Sigmoid colon (tissue), 7 donors: Measurements from ENCODE around the gene STK32A. TPM values are rescaled to one million over a fixed set of nuclear protein-coding genes. Genes with fewer than 3 reads are reported as not detected.

Source experiments
- DNase-seq: peaks from one replicate; pipeline ENCODE4 v3.0.0-alpha.2; 2019
- H3K27ac ChIP-seq, 4 donors: fragments of 200-600 bp; sonication (generic); one replicate each; pipeline ENCODE4 v1.5.1; 2016 to 2019; ENCODE audit warnings: mild to moderate bottlenecking in 1 of 4
- H3K27me3 ChIP-seq, 3 donors: fragments of 200-600 bp; sonication (generic); one replicate each; pipeline ENCODE4 v1.5.1; 2019; ENCODE audit warnings: mild to moderate bottlenecking in 1 of 3
- H3K36me3 ChIP-seq, 4 donors: fragments of 200-600 bp; sonication (generic); one replicate each; pipeline ENCODE4 v1.5.1; 2016 to 2019
- H3K4me1 ChIP-seq, 4 donors: fragments of 200-600 bp; sonication (generic); one replicate each; pipeline ENCODE4 v1.5.1; 2017 to 2019
- H3K4me3 ChIP-seq, 4 donors: fragments of 200-600 bp; sonication (generic); one replicate each; pipeline ENCODE4 v1.5.1; 2017 to 2019; ENCODE audit warnings: mild to moderate bottlenecking in 2 of 4, moderate library complexity in 1 of 4
- H3K9me3 ChIP-seq, 4 donors: fragments of 200-600 bp in 3 of 4; sonication (generic) in 3 of 4; one replicate each; pipeline versions ENCODE4 v1.5.1 to v1.6.1; 2013 to 2019
- EP300 ChIP-seq, 4 donors: sonication (generic); formaldehyde crosslinking; IDR thresholded peaks; one replicate each; pipeline ENCODE4 v1.6.1; 2017; ENCODE audit warnings: antibody characterized with exemption in 4 of 4
- POLR2A ChIP-seq, 2 donors: fragments of 450-650 bp; IDR thresholded peaks; one replicate each; pipeline ENCODE4 v1.6.1; 2016; ENCODE audit warnings: antibody characterized with exemption in 2 of 2, mild to moderate bottlenecking in 2 of 2, moderate library complexity in 2 of 2
- POLR2AphosphoS5 ChIP-seq, 4 donors: sonication (generic); formaldehyde crosslinking; IDR thresholded peaks; one replicate each; pipeline ENCODE4 v1.6.1; 2017; ENCODE audit warnings: antibody characterized with exemption in 4 of 4
- WGBS, 2 donors: extraction: QIAGEN DNeasy Blood & Tissue Kit; methylation state at CpG; one replicate each; pipeline ENCODE4 v1.1.7; 2013; 5-methylcytosine and 5-hydroxymethylcytosine counted together
- intact Hi-C: fragments of 100-400 bp; cut with DNase I; formaldehyde crosslinking; loops from one replicate; pipeline ENCODE4 v1.15.1; 2023
- polyA plus RNA-seq, 3 donors: library from polyadenylated mRNA; stranded (reverse); fragments of 200-250 nt; gene quantifications; one replicate each; pipeline ENCODE4 v1.2.3, GENCODE V29; 2013
- total RNA-seq, 4 donors: library from RNA; depleted of rRNA; stranded (reverse); fragments of >200 nt; gene quantifications; one replicate each; pipeline ENCODE4 v1.1.0, GENCODE V29; 2016
- TF ChIP-seq, protein P1 (sequence below), 4 experiments: fragments of 450-650 bp in 3 of 4; fragments of 200-600 bp in 1 of 4; IDR thresholded peaks; one replicate each; pipeline ENCODE4 v1.5.1; 2016 to 2019; ENCODE audit warnings: antibody characterized with exemption in 4 of 4, mild to moderate bottlenecking in 3 of 4, moderate library complexity in 2 of 4
- donor health status: healthy with polysubstance abuse.
- donor health status: Bipolar disorder and iron deficiency.
- donor health status: healthy.

STK32A gene
- total and polyA plus RNA-seq, 7 donors = under 0.01 to 9.1 (median 4.5) TPM; not detected in 1

DNA sequence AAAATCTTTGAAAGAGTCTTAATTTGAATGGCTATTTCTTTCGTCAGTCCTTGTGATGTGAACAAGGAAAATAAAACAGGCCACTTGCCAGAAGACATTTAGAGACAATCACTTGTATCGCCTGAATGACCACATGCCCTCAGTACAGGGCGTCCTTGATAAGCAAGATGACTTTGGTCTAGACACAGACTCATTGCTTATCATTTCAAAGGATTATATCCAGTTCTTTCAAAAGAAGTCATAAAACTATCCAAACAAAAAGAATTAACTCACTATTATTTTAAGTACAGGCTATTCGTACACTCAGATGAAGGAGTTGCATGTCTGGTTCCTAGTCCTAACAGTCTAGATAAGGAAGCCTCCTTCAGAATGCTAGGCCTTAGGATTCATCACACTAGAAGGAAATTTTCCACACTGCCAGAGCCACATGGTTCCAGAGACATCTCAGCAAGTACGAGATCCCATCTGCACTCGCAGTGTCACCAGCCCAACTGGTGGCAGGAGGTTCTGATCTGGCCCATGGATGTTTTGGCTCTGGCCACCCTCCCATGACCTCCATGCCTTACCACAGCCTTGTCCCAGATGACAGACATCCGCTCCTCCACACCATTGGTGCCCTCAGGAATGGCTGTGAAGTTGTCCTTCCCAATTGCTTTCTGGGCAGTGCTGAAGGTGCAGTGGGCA is 165.4 kb downstream of the STK32A start:
- peak overlapping the region in 3 of 4 donors; percentile 9 to 44 (median 36) for H3K27ac ChIP-seq

DNA sequence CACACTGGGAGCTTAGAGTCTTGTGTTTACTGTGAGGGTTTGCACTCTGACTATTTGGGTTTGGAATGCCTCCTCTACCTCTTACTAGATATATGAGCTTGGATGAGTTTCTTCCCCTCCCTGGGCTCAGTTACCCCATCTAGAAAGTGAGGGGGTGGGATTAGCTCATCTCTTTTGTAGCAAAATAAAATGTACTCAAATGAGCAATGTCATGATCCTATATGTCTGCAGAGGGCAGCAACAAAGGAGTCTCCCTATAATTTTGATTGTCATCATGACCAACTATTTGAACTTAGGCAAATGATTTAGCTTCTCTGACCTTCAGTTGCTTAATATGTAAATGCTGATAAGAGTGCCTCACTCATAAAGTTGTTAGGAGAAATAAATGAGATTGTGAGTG is 166.1 kb downstream of the STK32A start:
- Histone ChIP-seq H3K36me3 (peaks cover 15 to 77% (median 47%) of the 10 kb centered on the region in 4 donors), H3K27ac (peak overlapping the region in 3 of 4 donors; percentile 9 to 44 (median 36)), H3K4me3 (no peak overlapping the region), H3K27me3 (no peaks in the 10 kb centered on the region), H3K9me3 (no peaks in the 10 kb centered on the region), H3K4me1 (peaks cover 2 to 46% (median 31%) of the 10 kb centered on the region in 4 donors)
- DNase-seq = no peak
- intact Hi-C loops = loop anchor here (5.0 kb wide), 1 partner anchor 156 kb away; no protein-coding TSS in a partner anchor
- TF ChIP-seq, protein P1, sequence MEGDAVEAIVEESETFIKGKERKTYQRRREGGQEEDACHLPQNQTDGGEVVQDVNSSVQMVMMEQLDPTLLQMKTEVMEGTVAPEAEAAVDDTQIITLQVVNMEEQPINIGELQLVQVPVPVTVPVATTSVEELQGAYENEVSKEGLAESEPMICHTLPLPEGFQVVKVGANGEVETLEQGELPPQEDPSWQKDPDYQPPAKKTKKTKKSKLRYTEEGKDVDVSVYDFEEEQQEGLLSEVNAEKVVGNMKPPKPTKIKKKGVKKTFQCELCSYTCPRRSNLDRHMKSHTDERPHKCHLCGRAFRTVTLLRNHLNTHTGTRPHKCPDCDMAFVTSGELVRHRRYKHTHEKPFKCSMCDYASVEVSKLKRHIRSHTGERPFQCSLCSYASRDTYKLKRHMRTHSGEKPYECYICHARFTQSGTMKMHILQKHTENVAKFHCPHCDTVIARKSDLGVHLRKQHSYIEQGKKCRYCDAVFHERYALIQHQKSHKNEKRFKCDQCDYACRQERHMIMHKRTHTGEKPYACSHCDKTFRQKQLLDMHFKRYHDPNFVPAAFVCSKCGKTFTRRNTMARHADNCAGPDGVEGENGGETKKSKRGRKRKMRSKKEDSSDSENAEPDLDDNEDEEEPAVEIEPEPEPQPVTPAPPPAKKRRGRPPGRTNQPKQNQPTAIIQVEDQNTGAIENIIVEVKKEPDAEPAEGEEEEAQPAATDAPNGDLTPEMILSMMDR (IDR thresholded peaks at IDR 0.05) = no peak
- no peak for TF ChIP-seq POLR2A (IDR thresholded peaks at IDR 0.05)
- no peak for TF ChIP-seq POLR2AphosphoS5 (IDR thresholded peaks at IDR 0.05)
- TF ChIP-seq EP300 (IDR thresholded peaks at IDR 0.05) = no peak

More for the DNA sequence above, 165.4 kb downstream of the STK32A start:
- Histone ChIP-seq H3K36me3 (peaks cover 15 to 77% (median 52%) of the 10 kb centered on the region in 4 donors), H3K27me3 (no peaks in the 10 kb centered on the region), H3K4me3 (no peak overlapping the region), H3K9me3 (no peaks in the 10 kb centered on the region), H3K4me1 (peaks cover 2 to 41% (median 26%) of the 10 kb centered on the region in 4 donors)
- 60 to 81% methylated on average over 7 of the region's 7 CpGs for WGBS, 2 donors
- intact Hi-C loops = loop anchor here (5.0 kb wide), 1 partner anchor 157 kb away; no protein-coding TSS in a partner anchor
- no peak for DNase-seq
- TF ChIP-seq, protein P1 (IDR thresholded peaks at IDR 0.05) = no peak
- no peak for TF ChIP-seq POLR2AphosphoS5 (IDR thresholded peaks at IDR 0.05)
- no peak for TF ChIP-seq EP300 (IDR thresholded peaks at IDR 0.05)
- TF ChIP-seq POLR2A (IDR thresholded peaks at IDR 0.05) = no peak

DNA sequence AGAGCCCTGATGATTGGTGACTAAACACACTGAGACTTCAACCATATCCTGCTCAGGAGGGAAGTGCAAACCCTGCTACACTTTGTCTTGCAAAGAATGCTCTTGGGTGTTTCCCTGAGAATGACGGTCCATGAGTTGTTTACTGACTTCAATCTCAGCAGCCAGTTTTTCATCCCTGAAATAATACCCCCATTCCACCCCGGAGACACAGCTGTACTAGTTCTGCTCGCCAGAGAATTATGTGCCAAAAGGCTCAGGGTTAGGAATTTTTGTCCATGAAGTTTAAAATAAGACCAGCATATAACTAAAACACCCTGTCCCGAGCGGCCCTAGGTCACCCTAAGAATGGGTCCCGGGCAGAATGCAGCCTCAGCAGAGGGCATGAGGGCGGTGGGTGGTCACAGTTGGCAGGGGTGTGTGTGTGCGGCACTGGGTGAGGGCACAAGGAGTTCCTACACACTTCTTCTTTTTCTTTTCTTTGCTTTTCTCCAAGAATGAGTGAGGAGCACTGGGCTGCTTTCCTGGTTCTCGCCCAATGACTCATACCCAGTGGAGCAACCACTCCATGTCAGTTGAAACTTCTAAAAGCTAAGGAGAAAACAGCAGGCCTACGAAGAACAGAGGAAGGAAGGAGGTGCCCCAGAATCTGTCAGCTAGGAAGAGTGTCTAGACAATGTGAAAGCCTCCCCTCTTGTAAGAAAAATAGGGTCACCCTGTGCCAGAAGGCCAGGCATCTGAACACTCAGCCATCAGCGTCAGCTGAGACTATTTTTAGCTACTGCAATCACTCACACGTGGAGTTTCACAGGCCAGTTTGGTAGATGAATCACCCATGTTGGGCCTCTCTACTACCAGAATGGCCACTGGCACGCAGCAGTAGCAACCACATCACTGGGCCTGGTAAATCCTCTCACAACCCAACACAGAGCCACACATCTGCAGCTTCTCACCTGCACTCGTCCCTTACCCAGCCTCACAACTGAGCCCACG is 169.1 kb downstream of the STK32A start:
- 69 to 80% methylated on average over 15 of the region's 15 CpGs for WGBS, 2 donors
- Histone ChIP-seq H3K27ac (peak overlapping the region; percentile 77 to 94 (median 89)), H3K27me3 (no peaks in the 10 kb centered on the region), H3K4me3 (no peak overlapping the region), H3K36me3 (peaks cover 15 to 71% (median 27%) of the 10 kb centered on the region in 4 donors), H3K9me3 (no peaks in the 10 kb centered on the region), H3K4me1 (peaks cover 2 to 75% (median 52%) of the 10 kb centered on the region in 4 donors)
- peak; percentile 50 to 87 (median 78) for TF ChIP-seq EP300 (IDR thresholded peaks at IDR 0.05)
- peak; percentile 69 to 87 (median 74) for TF ChIP-seq POLR2AphosphoS5 (IDR thresholded peaks at IDR 0.05)
- TF ChIP-seq, protein P1 (IDR thresholded peaks at IDR 0.05) = no peak
- no peak for TF ChIP-seq POLR2A (IDR thresholded peaks at IDR 0.05)
- peak; percentile 93 for DNase-seq
- intact Hi-C loops = loop anchor here (2.0 to 5.0 kb wide), 2 partner anchors 49 to 153 kb away; no protein-coding TSS in a partner anchor

GRCh38 chr5:147404706-147405105 is 169.9 kb downstream of the STK32A start:
- Histone ChIP-seq H3K27ac (peak overlapping the region; percentile 77 to 94 (median 89)), H3K9me3 (no peaks in the 10 kb centered on the region), H3K4me3 (no peak overlapping the region), H3K4me1 (peaks cover 2 to 83% (median 53%) of the 10 kb centered on the region in 4 donors), H3K36me3 (peaks cover 15 to 71% (median 24%) of the 10 kb centered on the region in 4 donors), H3K27me3 (no peaks in the 10 kb centered on the region)
- no peak for DNase-seq
- intact Hi-C loops = loop anchor here (2.0 to 5.0 kb wide), 3 partner anchors 48 to 153 kb away; no protein-coding TSS in a partner anchor
- TF ChIP-seq POLR2AphosphoS5 (IDR thresholded peaks at IDR 0.05) (no peak), POLR2A (IDR thresholded peaks at IDR 0.05) (no peak), EP300 (IDR thresholded peaks at IDR 0.05) (no peak)
- TF ChIP-seq, protein P1 (IDR thresholded peaks at IDR 0.05) = no peak
- WGBS, 2 donors = 90 to 92% methylated on average over 1 of the region's 1 CpG
